ENCODE data around the gene BCL2L13. TPM values are rescaled to one million over a fixed set of nuclear protein-coding genes. Genes with fewer than 3 reads are reported as not detected.

BCL2L13 gene
- total RNA-seq, 2 experiments from 2014 or later, result 8.1 to 10.0 TPM

DNA sequence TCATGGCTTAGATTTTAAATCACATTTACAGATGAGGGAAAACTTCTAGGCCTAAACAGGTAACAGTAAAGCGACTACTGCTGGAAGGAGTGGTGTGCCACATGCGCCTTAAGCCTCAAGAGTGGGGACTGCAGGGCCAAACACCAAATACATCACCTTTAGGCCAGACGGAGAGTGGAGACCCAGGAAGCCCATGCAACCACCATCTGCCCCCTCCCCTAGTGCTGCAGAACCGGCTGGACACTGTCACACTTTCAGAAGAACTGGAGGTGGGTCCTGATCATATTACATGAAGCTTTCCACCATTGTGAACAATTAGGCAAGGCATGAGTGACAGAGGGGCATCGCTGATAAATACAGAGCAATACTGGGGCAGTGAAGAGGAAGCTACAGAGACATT lies 46.4 kb upstream of the BCL2L13 start:
- TF ChIP-seq CTCF (IDR thresholded peaks at IDR 0.05), result no peak
- H3K27ac Mint-ChIP-seq, result no peak overlapping the region
- ATAC-seq (ENCODE audit: poor library complexity) (no peak), DNase-seq (no peak)
- Histone ChIP-seq H3K27me3 (ENCODE audit: control insufficient read depth in 1 of 2, insufficient read depth in 2 of 2, low read length in 2 of 2) (no peaks in the 10 kb centered on the region), H3K27ac (ENCODE audit: low read depth in 1 of 2, low read length in 2 of 2) (no peak overlapping the region), H3K9me3 (ENCODE audit: control insufficient read depth in 1 of 2, insufficient read depth in 1 of 2, low read length in 2 of 2) (no peaks in the 10 kb centered on the region), H3K4me3 (ENCODE audit: low read length) (no peak overlapping the region), H3K36me3 (ENCODE audit: insufficient read depth, low read length) (peaks cover 58% of the 10 kb centered on the region), H3K4me1 (ENCODE audit: insufficient read depth, low read length) (no peaks in the 10 kb centered on the region)
- CTCF ChIA-PET, result no interaction called here
- no peak overlapping the region for H3K4me3 Mint-ChIP-seq
- peaks cover 75% of the 10 kb centered on the region for H3K36me3 Mint-ChIP-seq (ENCODE audit: low read depth)
- no peaks in the 10 kb centered on the region for H3K27me3 Mint-ChIP-seq
- H3K9me3 Mint-ChIP-seq, result no peaks in the 10 kb centered on the region
- H3K4me1 Mint-ChIP-seq (ENCODE audit: low read depth), result no peaks in the 10 kb centered on the region
- intact Hi-C loops (cut with DNase I, micrococcal nuclease), result no loop called here
- POLR2A ChIA-PET, result no interaction called here

- ChIA-PET CTCF (no interaction called here), POLR2A (no interaction called here)
- Mint-ChIP-seq H3K27me3 (no peaks in the 10 kb centered on the region), H3K4me1 (ENCODE audit: low read depth) (no peaks in the 10 kb centered on the region), H3K9me3 (no peaks in the 10 kb centered on the region), H3K4me3 (no peak overlapping the region), H3K36me3 (ENCODE audit: low read depth) (peaks cover 99% of the 10 kb centered on the region), H3K27ac (no peak overlapping the region)
- Histone ChIP-seq H3K4me1 (ENCODE audit: insufficient read depth, low read length) (no peaks in the 10 kb centered on the region), H3K27ac (ENCODE audit: low read depth in 1 of 2, low read length in 2 of 2) (no peak overlapping the region), H3K4me3 (ENCODE audit: low read length) (no peak overlapping the region), H3K36me3 (ENCODE audit: insufficient read depth, low read length) (peaks cover 80% of the 10 kb centered on the region), H3K27me3 (ENCODE audit: control insufficient read depth in 1 of 2, insufficient read depth in 2 of 2, low read length in 2 of 2) (no peaks in the 10 kb centered on the region), H3K9me3 (ENCODE audit: control insufficient read depth in 1 of 2, insufficient read depth in 1 of 2, low read length in 2 of 2) (no peaks in the 10 kb centered on the region)
- DNase-seq, result no peak
- ATAC-seq (ENCODE audit: poor library complexity), result no peak
- no peak for TF ChIP-seq CTCF (IDR thresholded peaks at IDR 0.05)
- intact Hi-C loops (cut with DNase I, micrococcal nuclease), result no loop called here
Measured at GRCh38 chr22:17596226-17596625, 42.3 kb upstream of the BCL2L13 start.

DNA sequence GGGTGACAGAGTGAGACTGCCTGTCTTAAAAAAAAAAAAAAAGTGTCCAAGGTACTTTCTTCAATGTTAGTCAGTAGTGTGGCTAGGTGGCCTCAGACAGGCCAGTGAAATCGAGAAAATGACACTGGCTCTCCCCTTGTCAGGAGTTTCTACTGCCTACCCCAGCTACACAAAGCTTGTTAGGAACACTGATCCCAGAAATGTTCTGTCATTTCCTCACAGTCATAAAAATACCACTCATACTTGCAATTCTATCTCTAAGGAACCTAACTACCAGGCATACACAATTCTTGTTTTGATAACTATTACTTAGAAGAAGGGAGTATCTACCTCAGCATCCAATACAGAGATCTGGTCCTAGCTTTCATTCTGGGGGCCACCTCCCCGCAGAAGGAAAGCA lies 41.3 kb upstream of the BCL2L13 start:
- Mint-ChIP-seq H3K4me1 (ENCODE audit: low read depth) (no peaks in the 10 kb centered on the region), H3K27me3 (no peaks in the 10 kb centered on the region), H3K4me3 (no peak overlapping the region), H3K9me3 (no peaks in the 10 kb centered on the region), H3K27ac (no peak overlapping the region), H3K36me3 (ENCODE audit: low read depth) (peaks cover 93% of the 10 kb centered on the region)
- DNase-seq, result no peak
- Histone ChIP-seq H3K27me3 (ENCODE audit: control insufficient read depth in 1 of 2, insufficient read depth in 2 of 2, low read length in 2 of 2) (no peaks in the 10 kb centered on the region), H3K9me3 (ENCODE audit: control insufficient read depth in 1 of 2, insufficient read depth in 1 of 2, low read length in 2 of 2) (no peaks in the 10 kb centered on the region), H3K27ac (ENCODE audit: low read depth in 1 of 2, low read length in 2 of 2) (no peak overlapping the region), H3K4me3 (ENCODE audit: low read length) (no peak overlapping the region), H3K36me3 (ENCODE audit: insufficient read depth, low read length) (peaks cover 77% of the 10 kb centered on the region), H3K4me1 (ENCODE audit: insufficient read depth, low read length) (no peaks in the 10 kb centered on the region)
- intact Hi-C loops (cut with DNase I, micrococcal nuclease), result no loop called here
- CTCF ChIA-PET, result no interaction called here
- ATAC-seq (ENCODE audit: poor library complexity), result no peak
- no peak for TF ChIP-seq CTCF (IDR thresholded peaks at IDR 0.05)
- POLR2A ChIA-PET, result no interaction called here

Measured in CD4-positive, alpha-beta T cell (primary cell).